MM.1S (cell line): ENCODE data around the gene VGF.

Experiments
- EZH2 ChIP-seq: fragments of 300-600 bp; sonication (generic); optimal IDR thresholded peaks from 2 replicates; pipeline ENCODE3; 2017; ENCODE audit warnings: low read depth, mild to moderate bottlenecking, antibody characterized with exemption, low read length, mixed read lengths
- EZH2phosphoT487 ChIP-seq: fragments of 300-600 bp; sonication (generic); IDR thresholded peaks from 2 replicates; pipeline ENCODE4 v1.6.1; 2018; ENCODE audit warnings: antibody characterized with exemption, low read length
- TF ChIP-seq, protein P1 (sequence below): fragments of 300-600 bp; sonication (generic); IDR thresholded peaks from 2 replicates; pipeline ENCODE4 v1.5.1; 2016; ENCODE audit warnings: antibody characterized with exemption, low read length, mixed read lengths

DNA sequence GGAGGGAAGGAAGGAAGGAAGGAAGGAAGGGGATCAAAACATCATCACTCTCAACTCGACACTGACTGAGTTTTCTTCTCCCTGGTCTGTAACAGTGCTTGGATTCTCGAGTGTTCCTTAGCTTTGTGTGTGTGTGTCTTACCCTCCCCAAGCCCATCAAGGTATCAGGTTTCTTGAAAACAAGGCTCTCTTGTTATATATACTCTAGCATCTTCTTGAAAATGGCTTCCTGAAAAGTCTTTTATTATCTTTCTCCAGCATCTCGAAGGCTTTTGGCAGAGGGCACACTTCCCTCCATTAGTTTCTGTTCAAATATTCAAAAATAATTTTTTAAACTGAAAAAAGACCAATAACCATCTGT is 25.1 kb downstream of the VGF start:
- TF ChIP-seq, protein P1, sequence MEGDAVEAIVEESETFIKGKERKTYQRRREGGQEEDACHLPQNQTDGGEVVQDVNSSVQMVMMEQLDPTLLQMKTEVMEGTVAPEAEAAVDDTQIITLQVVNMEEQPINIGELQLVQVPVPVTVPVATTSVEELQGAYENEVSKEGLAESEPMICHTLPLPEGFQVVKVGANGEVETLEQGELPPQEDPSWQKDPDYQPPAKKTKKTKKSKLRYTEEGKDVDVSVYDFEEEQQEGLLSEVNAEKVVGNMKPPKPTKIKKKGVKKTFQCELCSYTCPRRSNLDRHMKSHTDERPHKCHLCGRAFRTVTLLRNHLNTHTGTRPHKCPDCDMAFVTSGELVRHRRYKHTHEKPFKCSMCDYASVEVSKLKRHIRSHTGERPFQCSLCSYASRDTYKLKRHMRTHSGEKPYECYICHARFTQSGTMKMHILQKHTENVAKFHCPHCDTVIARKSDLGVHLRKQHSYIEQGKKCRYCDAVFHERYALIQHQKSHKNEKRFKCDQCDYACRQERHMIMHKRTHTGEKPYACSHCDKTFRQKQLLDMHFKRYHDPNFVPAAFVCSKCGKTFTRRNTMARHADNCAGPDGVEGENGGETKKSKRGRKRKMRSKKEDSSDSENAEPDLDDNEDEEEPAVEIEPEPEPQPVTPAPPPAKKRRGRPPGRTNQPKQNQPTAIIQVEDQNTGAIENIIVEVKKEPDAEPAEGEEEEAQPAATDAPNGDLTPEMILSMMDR = no peak
- TF ChIP-seq EZH2phosphoT487 = no peak
- no peak for TF ChIP-seq EZH2
